WERI-Rb-1 (cell line): ENCODE measurements around the gene KCNH1.

Source experiments
- DNase-seq: peaks from one replicate; pipeline ENCODE4 v3.0.0-alpha.2; 2020
- H3K27ac ChIP-seq: fragments of 250-450 bp; sonication (Bioruptor Pico); 2 replicates; pipeline ENCODE4 v1.5.1; 2020; ENCODE audit warnings: mild to moderate bottlenecking, moderate library complexity
- H3K27me3 ChIP-seq: fragments of 250-450 bp; sonication (Bioruptor Pico); 2 replicates; pipeline ENCODE4 v1.5.1; 2021; ENCODE audit warnings: mild to moderate bottlenecking, low read depth, moderate library complexity; ENCODE audit not compliant: insufficient read depth, severe bottlenecking
- H3K36me3 ChIP-seq: fragments of 250-450 bp; sonication (Bioruptor Pico); 2 replicates; pipeline ENCODE4 v1.5.1; 2020; ENCODE audit warnings: mild to moderate bottlenecking, moderate library complexity
- H3K4me3 ChIP-seq: 2 replicates; pipeline ENCODE4 v1.5.1; 2011; ENCODE audit warnings: low read depth, mild to moderate bottlenecking, control low read depth, low read length
- H3K9me3 ChIP-seq: fragments of 250-450 bp; sonication (Bioruptor Pico); 2 replicates; pipeline ENCODE4 v1.5.1; 2021; ENCODE audit warnings: mild to moderate bottlenecking, moderate library complexity; ENCODE audit not compliant: severe bottlenecking
- TF ChIP-seq, protein P1 (sequence below): IDR thresholded peaks from 2 replicates; pipeline ENCODE4 v1.5.1; 2011; ENCODE audit warnings: low read depth, mild to moderate bottlenecking, control low read depth, inconsistent platforms, low read length

KCNH1 gene

DNA sequence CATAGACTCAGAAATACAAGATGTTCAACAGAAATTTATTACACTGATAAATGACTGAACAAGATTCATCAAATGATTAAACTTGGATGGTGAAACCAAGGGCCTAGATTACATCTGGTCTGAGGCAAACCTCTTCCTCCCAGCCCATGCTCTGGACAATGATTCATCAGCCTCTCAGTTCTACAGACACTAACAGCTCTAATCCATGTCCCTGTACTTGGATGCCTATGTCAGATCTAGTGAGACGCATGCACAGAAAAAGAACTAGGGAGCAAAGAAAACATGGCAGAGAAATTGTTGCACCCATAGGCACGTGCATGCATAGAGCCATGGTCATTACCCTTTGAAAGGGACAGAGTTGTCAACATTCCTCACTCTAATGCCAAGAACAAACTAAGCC, 250.1 kb downstream of the KCNH1 start:
- DNase-seq = no peak
- H3K4me3 ChIP-seq = no peak overlapping the region
- no peaks in the 10 kb centered on the region for H3K9me3 ChIP-seq
- no peaks in the 10 kb centered on the region for H3K36me3 ChIP-seq
- H3K27me3 ChIP-seq = peaks cover 10% of the 10 kb centered on the region
- TF ChIP-seq, protein P1, sequence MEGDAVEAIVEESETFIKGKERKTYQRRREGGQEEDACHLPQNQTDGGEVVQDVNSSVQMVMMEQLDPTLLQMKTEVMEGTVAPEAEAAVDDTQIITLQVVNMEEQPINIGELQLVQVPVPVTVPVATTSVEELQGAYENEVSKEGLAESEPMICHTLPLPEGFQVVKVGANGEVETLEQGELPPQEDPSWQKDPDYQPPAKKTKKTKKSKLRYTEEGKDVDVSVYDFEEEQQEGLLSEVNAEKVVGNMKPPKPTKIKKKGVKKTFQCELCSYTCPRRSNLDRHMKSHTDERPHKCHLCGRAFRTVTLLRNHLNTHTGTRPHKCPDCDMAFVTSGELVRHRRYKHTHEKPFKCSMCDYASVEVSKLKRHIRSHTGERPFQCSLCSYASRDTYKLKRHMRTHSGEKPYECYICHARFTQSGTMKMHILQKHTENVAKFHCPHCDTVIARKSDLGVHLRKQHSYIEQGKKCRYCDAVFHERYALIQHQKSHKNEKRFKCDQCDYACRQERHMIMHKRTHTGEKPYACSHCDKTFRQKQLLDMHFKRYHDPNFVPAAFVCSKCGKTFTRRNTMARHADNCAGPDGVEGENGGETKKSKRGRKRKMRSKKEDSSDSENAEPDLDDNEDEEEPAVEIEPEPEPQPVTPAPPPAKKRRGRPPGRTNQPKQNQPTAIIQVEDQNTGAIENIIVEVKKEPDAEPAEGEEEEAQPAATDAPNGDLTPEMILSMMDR = no peak
- H3K27ac ChIP-seq = no peak overlapping the region

DNA sequence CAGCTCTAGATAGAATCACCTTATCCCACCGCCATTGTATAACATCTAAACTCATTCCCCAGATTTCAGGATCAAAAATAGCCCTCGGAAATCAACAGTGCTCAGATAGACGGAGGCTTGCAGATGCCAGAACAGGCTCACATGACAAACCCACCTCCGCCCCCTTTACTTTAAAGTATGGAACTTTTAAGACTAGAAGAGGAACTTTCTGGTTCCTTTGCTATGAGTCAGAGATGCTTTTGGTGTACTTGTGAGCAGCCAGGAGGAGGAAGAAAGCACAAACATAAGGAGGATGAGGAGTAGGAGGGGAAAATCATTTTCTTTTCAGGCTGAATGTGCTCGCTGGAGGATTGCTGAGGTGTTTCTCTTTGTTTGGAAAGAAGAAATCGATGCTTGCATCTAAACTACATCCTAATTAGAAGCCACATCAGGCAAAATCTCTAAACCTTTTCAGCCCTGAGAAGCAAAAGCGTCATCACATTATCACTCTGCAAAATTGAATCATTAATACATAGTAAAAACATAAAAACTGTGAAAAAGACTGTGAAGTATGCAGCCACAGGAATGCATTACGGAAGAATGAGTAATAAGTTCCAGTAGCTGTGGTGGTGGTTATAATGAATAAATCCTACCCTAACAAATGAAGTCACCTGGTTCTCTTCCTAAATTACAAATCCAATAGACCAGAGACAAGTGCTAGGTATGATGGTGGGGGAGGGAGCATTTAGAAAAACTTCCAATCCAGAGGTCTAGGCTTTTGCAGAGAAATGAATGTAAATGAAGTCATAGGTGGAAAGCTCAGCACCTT, 251.3 kb downstream of the KCNH1 start:
- H3K27ac ChIP-seq = no peak overlapping the region
- TF ChIP-seq, protein P1 = no peak
- no peak for DNase-seq
- H3K36me3 ChIP-seq = no peaks in the 10 kb centered on the region
- H3K9me3 ChIP-seq = no peaks in the 10 kb centered on the region
- peaks cover 10% of the 10 kb centered on the region for H3K27me3 ChIP-seq
- H3K4me3 ChIP-seq = no peak overlapping the region

- TF ChIP-seq, protein P1 = no peak
These were observed 255.4 kb downstream of the KCNH1 start for GRCh38 chr1:210878564-210878963.

GRCh38 chr1:210876275-210876674, 257.7 kb downstream of the KCNH1 start:
- H3K9me3 ChIP-seq = no peaks in the 10 kb centered on the region
- no peaks in the 10 kb centered on the region for H3K36me3 ChIP-seq
- peaks cover 4% of the 10 kb centered on the region for H3K27me3 ChIP-seq
- no peak for DNase-seq
- no peak overlapping the region for H3K4me3 ChIP-seq
- TF ChIP-seq, protein P1 = no peak
- no peak overlapping the region for H3K27ac ChIP-seq

More at GRCh38 chr1:210878564-210878963, 255.4 kb downstream of the KCNH1 start:
- H3K27ac ChIP-seq = no peak overlapping the region
- peaks cover 7% of the 10 kb centered on the region for H3K27me3 ChIP-seq
- no peak for DNase-seq
- no peak overlapping the region for H3K4me3 ChIP-seq
- no peaks in the 10 kb centered on the region for H3K9me3 ChIP-seq
- no peaks in the 10 kb centered on the region for H3K36me3 ChIP-seq

DNA sequence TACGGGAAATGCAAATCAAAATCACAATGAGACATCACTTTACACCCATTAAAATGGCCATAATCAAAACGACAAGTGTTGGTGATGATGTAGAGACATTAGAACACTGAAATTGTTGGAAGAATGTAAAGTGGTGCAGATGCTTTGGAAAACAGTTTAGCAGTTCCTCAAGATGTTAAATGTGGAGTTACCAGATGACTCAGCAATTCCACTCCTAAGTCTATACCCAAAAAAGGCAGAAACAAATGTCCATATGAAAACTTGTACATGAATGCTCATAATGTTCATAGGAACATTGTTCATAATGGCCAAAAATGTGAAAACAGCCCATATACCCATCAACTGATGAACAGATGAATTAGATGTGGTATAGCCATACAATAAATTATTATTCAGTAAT, 267.4 kb downstream of the KCNH1 start:
- no peaks in the 10 kb centered on the region for H3K36me3 ChIP-seq
- no peak for DNase-seq
- H3K4me3 ChIP-seq = no peak overlapping the region
- no peak overlapping the region for H3K27ac ChIP-seq
- TF ChIP-seq, protein P1 = no peak
- no peaks in the 10 kb centered on the region for H3K27me3 ChIP-seq
- peaks cover 12% of the 10 kb centered on the region for H3K9me3 ChIP-seq

GRCh38 chr1:210857705-210858104, 276.2 kb downstream of the KCNH1 start:
- no peak for DNase-seq
- H3K36me3 ChIP-seq = no peaks in the 10 kb centered on the region
- TF ChIP-seq, protein P1 = no peak
- H3K4me3 ChIP-seq = no peak overlapping the region
- H3K27ac ChIP-seq = no peak overlapping the region
- no peaks in the 10 kb centered on the region for H3K27me3 ChIP-seq
- no peaks in the 10 kb centered on the region for H3K9me3 ChIP-seq
